Neutrophil (primary cell): ENCODE results near the gene LCA5L.
A peak's percentile ranks its signal among the peaks of the same experiment; 100 is the strongest.

Experiments
- H3K27ac ChIP-seq: fragments of 200-600 bp; sonication (generic); 2 replicates; pipeline ENCODE4 v1.5.1; 2016; ENCODE audit warnings: mild to moderate bottlenecking, moderate library complexity
- H3K27me3 ChIP-seq: fragments of 200-600 bp; sonication (generic); 2 replicates; pipeline ENCODE4 v1.6.0; 2016; ENCODE audit warnings: mild to moderate bottlenecking
- H3K36me3 ChIP-seq: fragments of 200-600 bp; sonication (generic); 2 replicates; pipeline ENCODE4 v1.5.1; 2017
- H3K4me1 ChIP-seq, 2 experiments: fragments of 200-600 bp in 1 of 2; sonication (generic) in 1 of 2; 1 replicate in 1 of 2; 2 replicates in 1 of 2; pipeline versions ENCODE4 v1.5.1 to v1.6.1; 2013 to 2016; ENCODE audit warnings: low read depth in 1 of 2, low read length in 1 of 2, mild to moderate bottlenecking in 1 of 2, moderate library complexity in 1 of 2; ENCODE audit not compliant: control insufficient read depth in 1 of 2, insufficient read depth in 1 of 2
- H3K4me3 ChIP-seq, 2 experiments: fragments of 200-600 bp in 1 of 2; sonication (generic) in 1 of 2; 1 replicate in 1 of 2; 2 replicates in 1 of 2; pipeline ENCODE4 v1.5.1; 2013 to 2016; ENCODE audit warnings: low read depth in 1 of 2, low read length in 1 of 2, mild to moderate bottlenecking in 1 of 2, moderate library complexity in 1 of 2
- H3K9me3 ChIP-seq: fragments of 200-600 bp; sonication (generic); 2 replicates; pipeline ENCODE4 v1.5.1; 2016
- TF ChIP-seq, protein P1 (sequence below): fragments of 200-600 bp; sonication (generic); IDR thresholded peaks from 2 replicates; pipeline ENCODE4 v1.5.1; 2016; ENCODE audit warnings: antibody characterized with exemption

Gene LCA5L

DNA sequence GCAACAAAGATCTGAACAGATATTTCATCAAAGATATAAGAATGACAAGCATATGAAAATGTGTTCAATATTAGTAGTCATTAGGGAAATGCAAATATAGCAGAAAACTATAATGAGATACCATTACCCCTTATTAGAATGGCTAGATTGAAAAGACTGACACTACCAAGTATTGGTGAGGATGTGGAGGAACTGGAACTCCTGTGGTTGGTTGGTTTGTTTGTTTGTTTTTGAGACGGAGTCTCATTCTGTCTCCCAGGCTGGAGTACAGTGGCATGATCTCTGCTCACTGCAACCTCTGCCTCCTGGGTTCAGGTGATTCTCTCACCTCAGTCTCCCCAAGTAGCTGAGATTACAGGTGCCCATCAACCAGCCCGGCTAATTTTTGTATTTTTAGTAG lies 77.8 kb downstream of the LCA5L start:
- Histone ChIP-seq H3K27me3 (no peaks in the 10 kb centered on the region), H3K4me3 (no peak overlapping the region), H3K4me1 (peaks cover 43 to 58% of the 10 kb centered on the region in 2 experiments), H3K36me3 (no peaks in the 10 kb centered on the region), H3K27ac (no peak overlapping the region), H3K9me3 (no peaks in the 10 kb centered on the region)
- TF ChIP-seq, protein P1, sequence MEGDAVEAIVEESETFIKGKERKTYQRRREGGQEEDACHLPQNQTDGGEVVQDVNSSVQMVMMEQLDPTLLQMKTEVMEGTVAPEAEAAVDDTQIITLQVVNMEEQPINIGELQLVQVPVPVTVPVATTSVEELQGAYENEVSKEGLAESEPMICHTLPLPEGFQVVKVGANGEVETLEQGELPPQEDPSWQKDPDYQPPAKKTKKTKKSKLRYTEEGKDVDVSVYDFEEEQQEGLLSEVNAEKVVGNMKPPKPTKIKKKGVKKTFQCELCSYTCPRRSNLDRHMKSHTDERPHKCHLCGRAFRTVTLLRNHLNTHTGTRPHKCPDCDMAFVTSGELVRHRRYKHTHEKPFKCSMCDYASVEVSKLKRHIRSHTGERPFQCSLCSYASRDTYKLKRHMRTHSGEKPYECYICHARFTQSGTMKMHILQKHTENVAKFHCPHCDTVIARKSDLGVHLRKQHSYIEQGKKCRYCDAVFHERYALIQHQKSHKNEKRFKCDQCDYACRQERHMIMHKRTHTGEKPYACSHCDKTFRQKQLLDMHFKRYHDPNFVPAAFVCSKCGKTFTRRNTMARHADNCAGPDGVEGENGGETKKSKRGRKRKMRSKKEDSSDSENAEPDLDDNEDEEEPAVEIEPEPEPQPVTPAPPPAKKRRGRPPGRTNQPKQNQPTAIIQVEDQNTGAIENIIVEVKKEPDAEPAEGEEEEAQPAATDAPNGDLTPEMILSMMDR = no peak

DNA sequence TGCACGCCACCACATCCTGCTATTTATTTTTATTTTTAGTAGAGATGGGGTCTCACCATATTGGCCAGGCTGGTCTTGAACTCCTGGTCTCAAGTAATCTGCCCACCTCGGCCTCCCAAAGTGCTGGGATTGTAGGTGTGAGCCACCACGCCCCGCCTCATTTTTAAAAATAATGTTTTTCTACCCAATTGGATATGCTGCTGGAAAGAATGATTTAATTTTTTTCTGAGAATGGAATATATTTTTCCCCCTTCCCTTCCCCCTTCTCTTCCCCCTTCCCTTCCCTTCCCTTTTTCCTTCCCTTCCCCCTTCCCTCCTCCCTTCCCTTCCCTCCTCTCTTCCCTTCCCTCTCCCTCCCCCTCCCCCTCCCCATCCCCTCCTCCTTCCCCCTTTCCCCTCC lies 79.0 kb downstream of the LCA5L start:
- H3K4me1 ChIP-seq = peaks cover 55 to 70% of the 10 kb centered on the region in 2 experiments
- H3K4me3 ChIP-seq = no peak overlapping the region
- H3K27ac ChIP-seq = no peak overlapping the region
- H3K9me3 ChIP-seq = no peaks in the 10 kb centered on the region
- TF ChIP-seq, protein P1 = no peak
- H3K36me3 ChIP-seq = no peaks in the 10 kb centered on the region
- H3K27me3 ChIP-seq = no peaks in the 10 kb centered on the region

DNA sequence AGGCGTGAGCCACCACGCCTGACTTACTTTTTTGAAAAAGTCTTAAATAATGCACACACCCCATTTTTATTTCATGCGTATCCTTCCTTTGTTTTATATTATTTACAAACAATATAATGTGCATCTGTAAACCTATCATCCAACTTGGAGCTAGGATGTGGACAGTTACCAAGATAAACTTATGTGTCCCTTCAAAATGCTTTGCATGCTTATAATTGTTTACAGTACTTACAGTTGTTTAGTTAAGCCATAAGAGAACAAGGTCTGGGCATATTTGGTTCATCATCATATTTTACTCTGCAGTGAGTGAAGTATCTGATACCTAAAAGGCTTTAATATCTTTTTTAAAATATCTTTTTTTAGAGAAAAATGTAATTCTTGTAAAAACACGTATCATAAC lies 80.6 kb downstream of the LCA5L start:
- TF ChIP-seq, protein P1 = no peak
- H3K27me3 ChIP-seq = no peaks in the 10 kb centered on the region

DNA sequence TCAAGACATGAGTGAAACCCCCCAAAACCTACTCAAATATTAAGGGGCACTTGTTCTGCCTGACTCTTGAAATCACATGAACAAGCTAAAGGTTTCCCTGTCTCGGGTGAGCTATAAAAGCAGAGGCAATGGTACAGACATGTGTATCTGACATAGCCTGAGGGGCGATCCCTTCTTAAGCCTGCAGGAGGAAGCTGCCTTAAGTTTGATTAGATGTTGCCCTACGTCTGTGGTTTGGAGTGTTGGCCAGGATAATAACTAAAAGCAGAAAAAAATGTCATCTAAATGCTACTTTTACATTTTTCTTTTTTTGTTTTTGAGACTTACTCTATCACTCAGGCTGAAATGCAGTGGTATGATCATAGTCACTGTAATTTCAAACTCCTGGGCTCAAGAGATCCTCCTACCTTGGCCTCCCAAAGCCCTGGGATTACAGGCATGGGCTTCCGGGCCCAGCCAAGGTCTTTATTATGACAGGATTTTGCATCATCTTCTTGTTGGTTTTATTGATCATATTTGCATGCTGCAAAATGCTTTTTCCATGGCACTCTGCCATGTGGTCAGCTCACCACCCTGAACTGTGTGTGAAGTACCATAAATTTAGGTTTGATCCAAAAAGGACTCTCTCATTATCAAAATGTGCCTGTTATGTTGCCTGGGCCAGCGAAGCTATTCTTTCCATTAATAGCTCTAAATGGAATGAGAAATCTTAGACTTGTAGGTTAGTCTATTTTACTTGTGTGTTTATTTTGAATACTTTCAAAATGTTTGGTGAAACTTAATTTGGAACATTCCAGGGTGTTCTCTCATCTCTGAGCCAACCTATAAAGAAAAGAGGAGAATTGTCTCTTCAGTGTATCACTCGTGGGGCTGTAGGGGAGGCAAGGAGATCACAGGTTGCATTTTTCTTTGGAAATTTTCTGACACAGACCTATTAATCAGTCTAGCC lies 81.7 kb downstream of the LCA5L start:
- Histone ChIP-seq H3K27ac (peak overlapping the region; percentile 81), H3K4me1 (peaks cover 39 to 49% of the 10 kb centered on the region in 2 experiments), H3K4me3 (no peak overlapping the region), H3K27me3 (no peaks in the 10 kb centered on the region), H3K36me3 (no peaks in the 10 kb centered on the region), H3K9me3 (no peaks in the 10 kb centered on the region)
- TF ChIP-seq, protein P1 = no peak

More for the DNA sequence above, 80.6 kb downstream of the LCA5L start:
- Histone ChIP-seq H3K4me3 (no peak overlapping the region), H3K4me1 (peaks cover 45 to 60% of the 10 kb centered on the region in 2 experiments), H3K9me3 (no peaks in the 10 kb centered on the region), H3K27ac (peak overlapping the region; percentile 81), H3K36me3 (no peaks in the 10 kb centered on the region)

DNA sequence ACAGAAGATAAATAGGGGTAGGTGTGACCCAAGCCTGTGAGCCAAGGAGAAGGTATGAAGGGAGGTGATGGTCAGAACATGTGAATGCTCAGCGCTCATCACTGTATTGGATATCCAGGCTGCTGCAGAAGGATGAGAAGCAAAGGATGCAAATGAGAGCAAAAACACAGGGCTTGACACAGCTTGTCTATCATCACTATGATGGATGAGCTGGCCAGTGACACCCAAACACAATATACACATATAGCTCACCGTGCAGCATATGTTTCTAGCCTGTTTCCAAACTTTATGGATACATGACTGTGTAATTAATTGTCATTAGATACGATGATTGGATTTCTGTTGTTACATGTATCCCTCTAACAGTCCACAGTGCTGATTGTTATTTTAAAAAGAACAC lies 82.8 kb downstream of the LCA5L start:
- Histone ChIP-seq H3K4me3 (peak overlapping the region in 1 of 2 experiments; percentile 2), H3K4me1 (peaks cover 39 to 43% of the 10 kb centered on the region in 2 experiments), H3K36me3 (no peaks in the 10 kb centered on the region), H3K9me3 (no peaks in the 10 kb centered on the region), H3K27ac (peak overlapping the region; percentile 81), H3K27me3 (no peaks in the 10 kb centered on the region)
- TF ChIP-seq, protein P1 = no peak
